Spleen (tissue), 7 donors: ENCODE measurements around the gene CBX2.

Source experiments
- CTCF ChIP-seq, 11 experiments: fragments of 200-600 bp in 7 of 11; fragments of 450-650 bp in 4 of 11; sonication (generic) in 4 of 11; IDR thresholded peaks in 8 of 11; conservative IDR thresholded peaks in 3 of 11; 1 replicate in 7 of 11; 2 replicates in 4 of 11; pipeline versions ENCODE4 v1.4.0 to v1.8.0; 2016 to 2021; ENCODE audit warnings: antibody characterized with exemption in 11 of 11, inconsistent platforms in 4 of 11, mild to moderate bottlenecking in 1 of 11
- POLR2A ChIP-seq, 3 donors: fragments of 450-650 bp; IDR thresholded peaks; one replicate each; pipeline ENCODE4 v1.5.1; 2017; ENCODE audit warnings: antibody characterized with exemption in 3 of 3, mild to moderate bottlenecking in 1 of 3
- donor health status: DM: no; HTN: no; CAD: no; lungs with moderate emphysema.
- donor health status: DM: no; HTN: no; CAD: no.
- donor health status: DM: no; HTN: no; CAD: no.

- TF ChIP-seq CTCF (IDR thresholded peaks at IDR 0.05 in 8 of 11, conservative IDR thresholded peaks at IDR 0.05 in 3 of 11): no peak
- no peak for TF ChIP-seq POLR2A (IDR thresholded peaks at IDR 0.05)
Measured at GRCh38 chr17:79778504-79779083, 646 bp downstream of the CBX2 start.
